Activated CD4-positive, alpha-beta memory T cell treated with anti-CD3 and anti-CD28 coated beads, Interleukin-2, amount 10 ng/mL, durations not matched to agents 7 days and 5 days (primary cell): ENCODE results near the gene UBE2S. TPM values are rescaled to one million over a fixed set of nuclear protein-coding genes. Genes with fewer than 3 reads are reported as not detected.

ENCODE experiments used
- CTCF ChIA-PET: fragments of 350-600 bp; sonication (Branson Sonifier 250); formaldehyde crosslinking; loops from one replicate; lab custom pipeline; 2021; ENCODE audit warnings: antibody characterized with exemption, inconsistent platforms; lab: Charles Lee
- POLR2A ChIA-PET: fragments of 350-600 bp; sonication (Branson Sonifier 250); formaldehyde crosslinking; loops from one replicate; lab custom pipeline; 2021; ENCODE audit warnings: antibody characterized with exemption; lab: Charles Lee
- DNase-seq: peaks from one replicate; pipeline ENCODE4 v3.0.0-alpha.2; 2020
- H3K27ac Mint-ChIP-seq: one replicate; pipeline ENCODE4 v1.8.0; 2021; ENCODE audit warnings: mild to moderate bottlenecking, mixed read lengths
- H3K27me3 Mint-ChIP-seq: one replicate; pipeline ENCODE4 v1.8.0; 2021; ENCODE audit warnings: mixed read lengths
- H3K36me3 Mint-ChIP-seq: one replicate; pipeline ENCODE4 v1.8.0; 2021; ENCODE audit warnings: low read depth, mixed read lengths
- H3K4me1 Mint-ChIP-seq: one replicate; pipeline ENCODE4 v1.8.0; 2021; ENCODE audit warnings: mixed read lengths
- H3K4me3 Mint-ChIP-seq: one replicate; pipeline ENCODE4 v1.8.0; 2021; ENCODE audit warnings: mild to moderate bottlenecking, mixed read lengths
- H3K9me3 Mint-ChIP-seq: one replicate; pipeline ENCODE4 v1.8.0; 2021; ENCODE audit warnings: mixed read lengths
- total RNA-seq, 2 experiments: library from RNA; stranded (reverse); gene quantifications; one replicate each; pipeline ENCODE4 v1.2.3, GENCODE V29; 2021

UBE2S gene
- total RNA-seq, 2 experiments from 2014 or later, result 277 to 284 TPM

DNA sequence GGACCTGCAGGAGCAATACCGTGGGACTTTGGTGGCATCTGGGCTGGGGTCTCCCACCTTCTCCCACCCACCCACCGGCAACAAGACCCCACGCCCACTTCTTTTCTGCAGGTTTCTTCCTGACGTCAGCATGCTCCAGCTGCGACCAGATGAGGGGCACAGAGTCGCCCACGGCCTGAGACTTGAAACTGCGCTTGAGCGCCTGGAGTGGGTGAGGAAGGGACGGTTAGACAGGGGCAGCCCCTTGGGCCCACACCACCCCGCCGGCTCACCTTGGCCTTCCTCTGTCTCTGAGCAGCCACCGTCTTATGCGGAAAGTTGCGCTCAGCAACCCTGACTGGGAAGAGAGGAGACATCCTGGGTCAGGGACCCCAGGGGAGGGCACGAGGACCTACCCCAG is 46.7 kb downstream of the UBE2S start:
- ChIA-PET CTCF (no interaction called here), POLR2A (no interaction called here)
- Mint-ChIP-seq H3K36me3 (no peaks in the 10 kb centered on the region), H3K27ac (no peak overlapping the region), H3K9me3 (no peaks in the 10 kb centered on the region), H3K4me1 (no peaks in the 10 kb centered on the region), H3K4me3 (no peak overlapping the region), H3K27me3 (peaks cover 9% of the 10 kb centered on the region)
- DNase-seq, result no peak

DNA sequence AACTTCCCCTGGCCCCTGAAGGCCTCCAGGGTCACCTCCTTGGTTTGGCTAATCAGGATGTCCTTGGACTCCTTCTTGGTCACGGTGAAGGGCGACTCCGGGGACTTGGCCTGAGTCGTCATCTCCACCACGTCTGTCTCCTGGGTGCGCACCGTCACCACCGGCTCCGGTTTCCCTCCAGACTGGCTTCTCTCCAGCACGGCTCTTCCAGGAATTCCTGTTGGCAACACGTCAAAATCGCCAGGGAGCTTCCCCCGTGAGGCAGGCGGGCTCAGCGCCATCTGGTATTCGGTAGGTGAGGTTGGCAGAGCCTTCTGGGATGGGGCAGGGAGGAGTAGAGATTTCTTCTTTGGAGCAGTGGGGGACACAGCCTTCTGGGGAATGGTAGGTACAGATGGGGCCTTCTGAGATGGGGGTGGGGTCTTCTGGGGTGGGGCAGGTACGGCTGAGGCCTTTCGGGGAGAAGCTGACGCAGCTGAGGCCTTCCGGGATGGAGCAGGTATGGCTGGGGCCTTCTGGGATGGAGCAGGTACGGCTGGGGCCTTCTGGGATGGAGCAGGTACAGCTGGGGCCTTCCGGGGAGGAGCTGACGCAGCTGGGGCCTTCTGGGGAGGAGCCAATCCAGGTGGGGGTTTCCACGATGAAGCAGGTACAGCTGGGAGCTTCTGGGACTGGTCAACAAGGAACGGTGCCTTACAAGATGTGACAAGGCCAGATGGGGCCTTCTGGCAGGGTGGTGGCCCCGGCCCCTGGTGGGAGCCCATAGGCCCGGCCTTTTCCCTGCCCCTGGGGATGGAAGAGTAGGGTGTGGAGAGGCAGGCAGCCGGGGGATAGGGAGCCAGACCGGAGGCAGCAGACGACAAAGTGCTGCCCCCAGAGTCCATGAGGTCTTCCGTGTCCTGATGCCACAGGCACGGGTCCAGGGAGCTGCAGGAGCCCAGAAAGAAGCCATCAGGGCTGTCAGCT is 48.4 kb downstream of the UBE2S start:
- no peaks in the 10 kb centered on the region for H3K9me3 Mint-ChIP-seq
- no peak overlapping the region for H3K4me3 Mint-ChIP-seq
- CTCF ChIA-PET, result no interaction called here
- H3K27ac Mint-ChIP-seq, result no peak overlapping the region
- DNase-seq, result no peak
- POLR2A ChIA-PET, result interaction anchor here (1.2 kb wide), 1 partner anchor 48 kb away, joined by 4 read pairs; the partner anchor contains the start of gene UBE2S
- peaks cover 16% of the 10 kb centered on the region for H3K27me3 Mint-ChIP-seq
- H3K36me3 Mint-ChIP-seq, result no peaks in the 10 kb centered on the region
- no peaks in the 10 kb centered on the region for H3K4me1 Mint-ChIP-seq

DNA sequence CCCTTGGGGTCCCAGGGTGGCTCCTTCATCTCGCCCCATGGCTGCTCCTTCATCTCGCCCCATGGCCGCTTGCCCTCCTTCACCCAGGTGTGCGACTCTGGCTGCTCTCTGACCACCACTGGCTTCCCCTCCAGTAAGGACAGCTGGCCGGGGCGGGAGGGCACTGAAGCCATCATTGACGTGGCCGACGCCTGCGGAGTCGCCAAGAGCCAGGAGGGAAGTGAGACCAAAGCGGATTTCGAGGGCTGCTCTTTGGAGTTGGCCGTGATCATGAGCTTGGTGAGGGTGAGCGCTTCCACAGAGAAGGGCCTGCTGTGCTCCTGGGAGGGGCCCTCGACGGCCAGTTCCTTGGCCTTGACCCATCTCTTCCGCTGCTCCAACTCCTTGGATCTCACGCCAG is 49.1 kb downstream of the UBE2S start:
- Mint-ChIP-seq H3K4me1 (peaks cover 4% of the 10 kb centered on the region), H3K27me3 (peaks cover 21% of the 10 kb centered on the region), H3K36me3 (no peaks in the 10 kb centered on the region), H3K4me3 (no peak overlapping the region), H3K9me3 (no peaks in the 10 kb centered on the region), H3K27ac (no peak overlapping the region)
- no peak for DNase-seq
- ChIA-PET POLR2A (no interaction called here), CTCF (no interaction called here)

DNA sequence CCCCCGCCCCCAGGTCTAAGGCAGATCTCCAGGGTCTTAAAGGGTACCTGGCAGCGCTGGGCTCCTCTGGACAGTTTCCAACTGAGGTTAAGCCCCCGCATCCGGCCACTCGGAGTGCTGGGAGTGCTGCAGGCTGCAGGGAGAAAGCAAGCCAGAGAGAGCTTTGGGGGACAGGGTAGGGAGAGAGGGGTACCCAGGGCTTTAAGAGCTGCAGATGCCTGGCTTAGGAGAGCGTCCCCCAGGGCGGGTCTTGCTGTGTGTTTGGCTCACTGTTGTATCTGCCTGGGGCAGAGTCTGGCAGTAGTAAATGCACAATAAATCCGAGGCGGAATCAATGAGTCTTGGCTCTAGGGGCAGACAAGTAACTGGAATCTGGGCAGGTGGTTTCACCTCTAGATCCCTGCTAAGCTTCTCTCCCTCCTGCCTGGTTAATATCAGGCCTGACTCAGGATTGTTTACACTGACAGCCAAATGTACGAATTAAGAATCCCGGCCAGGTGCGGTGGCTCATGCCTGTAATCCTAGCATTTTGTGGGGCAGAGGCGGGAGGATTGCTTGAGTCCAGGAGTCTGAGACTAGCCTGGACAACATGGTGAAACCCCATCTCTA is 52.3 kb downstream of the UBE2S start:
- Mint-ChIP-seq H3K4me1 (peaks cover 34% of the 10 kb centered on the region), H3K27me3 (peaks cover 46% of the 10 kb centered on the region), H3K4me3 (no peak overlapping the region), H3K27ac (no peak overlapping the region), H3K9me3 (no peaks in the 10 kb centered on the region), H3K36me3 (no peaks in the 10 kb centered on the region)
- ChIA-PET POLR2A (interaction anchor here (1.1 kb wide), 1 partner anchor 17 kb away, joined by 4 read pairs; no protein-coding TSS in a partner anchor), CTCF (interaction anchor here (0.6 to 1.7 kb wide), 2 partner anchors 13 to 16 kb away, joined by 3 to 4 read pairs; partner anchors contain the start of gene KMT5C)
- DNase-seq, result no peak

DNA sequence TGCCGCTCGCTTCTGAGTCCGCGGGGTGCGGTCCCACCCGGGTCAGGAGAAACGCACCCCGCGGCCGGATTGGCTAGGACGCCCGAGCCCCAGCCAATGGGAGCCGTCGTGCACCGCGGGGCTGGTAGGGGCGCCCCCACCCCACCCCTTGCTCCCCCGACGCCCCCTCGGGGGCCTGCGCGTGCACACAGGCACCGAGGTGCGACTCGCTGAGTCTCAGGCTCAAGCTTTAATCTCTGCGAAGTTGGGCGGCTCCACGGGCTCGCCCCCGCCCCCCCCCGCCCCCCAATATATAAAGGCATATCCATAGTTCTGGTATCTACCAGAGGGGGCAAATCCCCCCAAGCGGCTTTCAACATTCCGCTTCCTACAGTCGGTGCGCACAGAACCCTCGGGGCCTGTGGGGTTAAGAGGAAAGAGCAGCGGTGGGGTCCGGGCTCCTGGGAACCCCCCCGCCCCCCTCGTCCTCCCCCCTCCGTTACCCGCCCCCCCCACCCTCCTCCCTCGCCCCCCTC is 52.8 kb downstream of the UBE2S start, which contains the start of gene COX6B2:
Gene COX6B2 (minus strand): TSS at position 22 of the 515 bp plus-strand sequence. CDS start 198 bp downstream, outside the sequence.
- Mint-ChIP-seq H3K27me3 (peaks cover 46% of the 10 kb centered on the region), H3K9me3 (no peaks in the 10 kb centered on the region), H3K4me3 (peak within 1 kb of the TSS; percentile 67), H3K27ac (no peak within 1 kb of the TSS), H3K36me3 (no peaks in the 10 kb centered on the region), H3K4me1 (peaks cover 34% of the 10 kb centered on the region)
- CTCF ChIA-PET, result interaction anchor here (1.7 kb wide), 1 partner anchor 16 kb away, joined by 4 read pairs; the partner anchor contains the start of gene KMT5C
- no peak for DNase-seq
- POLR2A ChIA-PET, result no interaction called here

DNA sequence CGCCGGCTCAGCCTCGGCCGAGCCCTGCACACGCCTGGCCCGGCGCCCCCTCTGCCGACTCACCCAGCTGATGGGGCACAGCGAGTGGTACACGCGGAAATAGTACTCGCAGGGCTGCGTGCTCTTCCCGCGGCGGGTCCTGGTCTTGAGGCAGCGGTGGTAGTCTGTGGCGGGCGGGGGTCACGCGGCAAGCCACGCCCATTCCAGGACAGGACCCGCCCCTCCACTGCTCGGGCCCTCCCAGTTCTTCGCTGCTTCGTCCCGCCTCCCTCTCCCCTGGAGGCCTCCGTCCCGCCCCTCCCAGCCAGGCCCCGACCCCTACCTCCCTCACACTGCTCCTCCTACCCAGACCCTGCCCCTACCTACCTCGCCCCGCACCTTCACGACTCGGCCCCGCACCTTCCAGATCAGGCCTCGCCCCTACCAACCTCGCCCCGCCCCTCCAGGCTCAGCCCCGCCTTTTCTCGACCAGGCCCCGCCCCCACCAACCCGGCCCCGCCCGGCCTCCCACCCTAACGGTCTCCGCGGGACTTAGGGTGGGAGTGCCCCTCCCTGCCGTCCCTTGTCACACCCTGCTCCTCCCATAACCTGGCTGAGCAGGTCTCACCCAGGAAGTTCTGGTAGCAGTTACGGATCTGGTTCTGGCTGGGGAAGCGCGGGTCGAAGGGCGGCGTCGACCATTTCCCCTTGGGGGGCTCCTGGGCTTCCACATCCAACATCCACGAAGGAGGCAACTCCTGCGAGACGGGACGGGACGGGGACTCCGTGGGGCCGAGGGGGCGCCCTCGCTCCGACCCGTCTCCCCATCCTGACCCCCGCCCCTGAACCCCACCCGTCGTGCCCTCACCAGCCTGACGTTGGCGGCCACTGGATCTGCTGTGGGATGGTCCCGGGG is 53.5 kb downstream of the UBE2S start:
- peak; percentile 71 for DNase-seq
- ChIA-PET POLR2A (interaction anchor here (0.9 to 2.5 kb wide), 3 partner anchors 15 to 236 kb away, joined by 3 to 13 read pairs (median 3); partner anchors contain the start of genes KMT5C and UBE2S), CTCF (no interaction called here)
- H3K27me3 Mint-ChIP-seq, result peaks cover 46% of the 10 kb centered on the region
- no peaks in the 10 kb centered on the region for H3K9me3 Mint-ChIP-seq
- peak overlapping the region; percentile 67 for H3K4me3 Mint-ChIP-seq
- H3K36me3 Mint-ChIP-seq, result no peaks in the 10 kb centered on the region
- peaks cover 34% of the 10 kb centered on the region for H3K4me1 Mint-ChIP-seq
- H3K27ac Mint-ChIP-seq, result no peak overlapping the region

DNA sequence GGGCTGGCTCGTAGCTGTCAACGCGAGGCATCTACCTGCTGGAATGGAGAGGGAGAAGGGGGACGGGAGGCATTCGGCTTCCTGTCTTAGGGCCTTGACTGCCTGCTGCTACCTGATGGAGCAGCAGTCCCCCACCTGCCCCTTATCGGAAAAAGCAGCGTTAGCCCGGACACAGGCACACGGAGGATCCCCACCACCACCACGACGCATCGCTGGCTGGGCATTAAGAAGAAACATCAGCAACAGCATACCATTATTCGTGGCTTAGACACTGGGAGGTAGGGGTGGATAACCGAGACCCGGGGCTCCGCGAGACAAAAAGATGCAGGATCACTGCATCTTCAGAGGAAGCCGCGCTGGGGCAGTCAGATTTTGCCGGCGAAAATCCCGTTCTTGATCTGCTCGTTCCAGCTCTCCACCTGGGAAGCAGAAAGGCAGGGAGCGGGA is 54.2 kb downstream of the UBE2S start:
- Mint-ChIP-seq H3K4me3 (peak overlapping the region; percentile 67), H3K27me3 (peaks cover 46% of the 10 kb centered on the region), H3K9me3 (no peaks in the 10 kb centered on the region), H3K27ac (no peak overlapping the region), H3K36me3 (no peaks in the 10 kb centered on the region), H3K4me1 (peaks cover 34% of the 10 kb centered on the region)
- CTCF ChIA-PET, result no interaction called here
- POLR2A ChIA-PET, result interaction anchor here (0.9 to 2.5 kb wide), 3 partner anchors 14 to 235 kb away, joined by 3 to 13 read pairs (median 3); partner anchors contain the start of genes KMT5C and UBE2S
- DNase-seq, result no peak

DNA sequence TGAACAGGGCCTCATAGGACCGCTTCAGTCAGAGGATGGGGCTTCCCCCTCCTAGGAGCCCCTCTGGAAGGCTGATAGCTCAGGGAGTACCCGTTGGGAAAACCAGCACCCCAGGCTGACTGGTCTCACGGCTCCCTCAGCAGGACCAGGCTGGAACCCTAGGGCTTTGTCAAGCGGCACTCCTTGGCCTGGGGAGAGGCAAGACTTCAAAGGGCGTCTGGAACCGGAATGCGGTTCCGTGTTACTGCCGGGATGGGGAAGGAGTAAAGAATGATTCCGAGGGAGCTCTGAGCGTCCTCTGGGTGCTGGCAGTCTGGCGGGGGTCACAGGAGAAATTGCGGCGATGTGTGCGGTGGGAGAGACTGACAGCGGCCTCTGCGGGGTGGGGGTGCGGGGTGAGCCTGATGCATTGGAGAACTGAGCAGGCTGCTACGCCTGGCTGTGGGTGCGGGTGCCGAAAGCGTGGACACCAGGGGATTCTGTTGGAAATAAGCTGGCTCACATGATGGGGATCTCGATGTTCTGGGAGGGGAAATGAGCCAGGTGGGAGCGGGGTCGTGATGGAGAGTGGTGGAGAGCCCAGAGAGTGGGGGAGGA is 54.9 kb downstream of the UBE2S start:
- POLR2A ChIA-PET, result interaction anchor here (0.9 to 2.5 kb wide), 4 partner anchors 14 to 235 kb away, joined by 3 to 13 read pairs (median 3); partner anchors contain the start of genes KMT5C and UBE2S
- Mint-ChIP-seq H3K27ac (no peak overlapping the region), H3K4me3 (peak overlapping the region; percentile 33), H3K27me3 (peaks cover 46% of the 10 kb centered on the region), H3K9me3 (no peaks in the 10 kb centered on the region), H3K36me3 (peaks cover 3% of the 10 kb centered on the region), H3K4me1 (peaks cover 34% of the 10 kb centered on the region)
- no peak for DNase-seq
- CTCF ChIA-PET, result interaction anchor here (0.8 kb wide), 1 partner anchor 51 kb away, joined by 5 read pairs; no protein-coding TSS in a partner anchor

DNA sequence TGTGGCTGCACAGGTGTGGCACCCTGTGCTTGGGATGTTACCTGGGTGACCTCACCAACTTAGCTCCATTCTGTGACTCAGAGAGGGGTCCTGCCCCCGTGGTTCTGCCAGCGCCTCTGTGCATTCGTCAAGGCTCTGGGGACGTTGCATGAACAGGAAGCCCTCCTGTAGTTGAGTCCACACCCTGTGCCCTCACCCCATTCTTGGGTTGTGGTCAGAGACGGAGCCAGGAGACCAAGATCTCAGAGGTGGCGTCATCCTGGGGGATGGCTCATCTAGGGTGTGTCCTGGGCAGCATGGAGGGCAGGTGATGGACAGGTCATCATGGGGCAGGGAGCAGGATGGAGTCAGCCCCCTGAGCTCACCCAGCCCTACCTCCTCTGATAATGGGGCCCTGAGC is 55.5 kb downstream of the UBE2S start:
- Mint-ChIP-seq H3K4me3 (no peak overlapping the region), H3K27ac (peak overlapping the region; percentile 26), H3K36me3 (peaks cover 3% of the 10 kb centered on the region), H3K27me3 (peaks cover 41% of the 10 kb centered on the region), H3K4me1 (peaks cover 34% of the 10 kb centered on the region), H3K9me3 (no peaks in the 10 kb centered on the region)
- ChIA-PET POLR2A (interaction anchor here (0.9 to 2.5 kb wide), 2 partner anchors 13 to 92 kb away, joined by 3 to 13 read pairs; partner anchors contain the start of gene KMT5C), CTCF (interaction anchor here (0.8 kb wide), 1 partner anchor 50 kb away, joined by 5 read pairs; no protein-coding TSS in a partner anchor)
- DNase-seq, result peak; percentile 45

DNA sequence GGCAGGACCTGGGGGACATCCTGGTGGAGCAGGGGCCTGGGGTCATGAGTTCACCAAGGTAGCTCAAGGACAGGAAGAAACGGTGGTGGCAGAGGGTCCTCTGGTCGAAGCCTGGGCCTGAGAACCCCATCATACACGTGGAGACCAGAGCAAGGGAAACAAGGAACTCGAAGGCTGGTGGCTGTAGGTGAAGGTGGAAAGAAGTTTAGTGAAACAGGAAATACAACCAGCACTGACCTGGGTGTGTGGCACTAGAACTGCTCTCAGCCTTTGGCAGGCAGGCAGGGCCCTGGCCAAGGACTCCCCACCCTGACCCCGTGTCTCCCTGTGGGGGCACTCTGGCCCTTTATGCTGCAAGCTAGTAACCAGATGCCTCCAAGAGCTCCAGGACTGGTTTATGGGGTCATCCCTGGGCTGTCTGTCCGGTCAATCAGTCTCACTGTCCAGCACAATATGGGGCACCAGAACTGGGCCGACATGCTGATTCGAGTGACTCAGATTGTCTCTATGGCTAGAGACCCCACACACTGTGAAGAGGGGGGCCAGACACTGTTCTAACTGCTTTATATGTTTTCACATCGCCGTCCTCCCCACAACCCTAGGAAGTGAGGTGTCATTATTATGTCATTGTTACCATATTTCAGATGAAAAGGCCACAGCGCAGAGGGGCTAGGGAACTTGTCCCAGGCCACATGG is 56.8 kb downstream of the UBE2S start:
- Mint-ChIP-seq H3K9me3 (no peaks in the 10 kb centered on the region), H3K4me3 (no peak overlapping the region), H3K4me1 (peaks cover 34% of the 10 kb centered on the region), H3K27me3 (peaks cover 38% of the 10 kb centered on the region), H3K36me3 (peaks cover 3% of the 10 kb centered on the region), H3K27ac (peak overlapping the region; percentile 30)
- POLR2A ChIA-PET, result interaction anchor here (1.0 to 3.7 kb wide), 3 partner anchors 12 to 21 kb away, joined by 3 to 25 read pairs (median 4); partner anchors contain the start of gene KMT5C
- DNase-seq, result no peak
- CTCF ChIA-PET, result interaction anchor here (1.0 kb wide), 1 partner anchor 50 kb away, joined by 5 read pairs; no protein-coding TSS in a partner anchor
